Nasal cavity respiratory epithelium epithelial cell of viscerocranial mucosa (primary cell): Measurements from ENCODE around the gene CHD8. TPM values are rescaled to one million over a fixed set of nuclear protein-coding genes. Genes with fewer than 3 reads are reported as not detected.

Experiments
- total RNA-seq: library from RNA; depleted of rRNA; stranded (reverse); fragments of >200 nt; gene quantifications from 2 replicates; pipeline ENCODE4 v1.2.3, GENCODE V29; 2014

The CHD8 gene, protein sequence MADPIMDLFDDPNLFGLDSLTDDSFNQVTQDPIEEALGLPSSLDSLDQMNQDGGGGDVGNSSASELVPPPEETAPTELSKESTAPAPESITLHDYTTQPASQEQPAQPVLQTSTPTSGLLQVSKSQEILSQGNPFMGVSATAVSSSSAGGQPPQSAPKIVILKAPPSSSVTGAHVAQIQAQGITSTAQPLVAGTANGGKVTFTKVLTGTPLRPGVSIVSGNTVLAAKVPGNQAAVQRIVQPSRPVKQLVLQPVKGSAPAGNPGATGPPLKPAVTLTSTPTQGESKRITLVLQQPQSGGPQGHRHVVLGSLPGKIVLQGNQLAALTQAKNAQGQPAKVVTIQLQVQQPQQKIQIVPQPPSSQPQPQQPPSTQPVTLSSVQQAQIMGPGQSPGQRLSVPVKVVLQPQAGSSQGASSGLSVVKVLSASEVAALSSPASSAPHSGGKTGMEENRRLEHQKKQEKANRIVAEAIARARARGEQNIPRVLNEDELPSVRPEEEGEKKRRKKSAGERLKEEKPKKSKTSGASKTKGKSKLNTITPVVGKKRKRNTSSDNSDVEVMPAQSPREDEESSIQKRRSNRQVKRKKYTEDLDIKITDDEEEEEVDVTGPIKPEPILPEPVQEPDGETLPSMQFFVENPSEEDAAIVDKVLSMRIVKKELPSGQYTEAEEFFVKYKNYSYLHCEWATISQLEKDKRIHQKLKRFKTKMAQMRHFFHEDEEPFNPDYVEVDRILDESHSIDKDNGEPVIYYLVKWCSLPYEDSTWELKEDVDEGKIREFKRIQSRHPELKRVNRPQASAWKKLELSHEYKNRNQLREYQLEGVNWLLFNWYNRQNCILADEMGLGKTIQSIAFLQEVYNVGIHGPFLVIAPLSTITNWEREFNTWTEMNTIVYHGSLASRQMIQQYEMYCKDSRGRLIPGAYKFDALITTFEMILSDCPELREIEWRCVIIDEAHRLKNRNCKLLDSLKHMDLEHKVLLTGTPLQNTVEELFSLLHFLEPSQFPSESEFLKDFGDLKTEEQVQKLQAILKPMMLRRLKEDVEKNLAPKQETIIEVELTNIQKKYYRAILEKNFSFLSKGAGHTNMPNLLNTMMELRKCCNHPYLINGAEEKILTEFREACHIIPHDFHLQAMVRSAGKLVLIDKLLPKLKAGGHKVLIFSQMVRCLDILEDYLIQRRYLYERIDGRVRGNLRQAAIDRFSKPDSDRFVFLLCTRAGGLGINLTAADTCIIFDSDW (N-terminal part only)
- total RNA-seq: 47.5 and 80.7 TPM in 2 replicates

GRCh38 chr14:21455912-21456667, at the start of gene CHD8:
Gene CHD8 (minus strand): TSS chr14:21456123. CDS start chr14:21431643, 24,480 bp downstream.

GRCh38 chr14:21476925-21477681, 21.2 kb upstream of the CHD8 start, which contains the start of the genes RAB2B and TOX4:
Gene RAB2B (minus strand): TSS chr14:21476959. CDS start chr14:21476872, 87 bp downstream.
Gene TOX4 (plus strand): TSS chr14:21477195. CDS start chr14:21477279, 84 bp downstream.

GRCh38 chr14:21383848-21384493, 72.0 kb downstream of the CHD8 start, which contains the start of gene SUPT16H:
Gene SUPT16H (minus strand): TSS chr14:21384019. CDS start chr14:21383927, 92 bp downstream.

Other genes with a start within 250 kb of the CHD8 start
- gene HNRNPC, start 186.7 kb downstream of the CHD8 start, total RNA-seq: 641 and 1,200 TPM in 2 replicates
- gene RPGRIP1, start 176.0 kb downstream of the CHD8 start, total RNA-seq: not detected in 2 replicates
- gene SUPT16H, start 72.1 kb downstream of the CHD8 start, total RNA-seq: 72.8 and 95.0 TPM in 2 replicates
- gene RAB2B, start 20.8 kb upstream of the CHD8 start, total RNA-seq: 22.9 and 30.6 TPM in 2 replicates
- 18.1 and 40.8 TPM in 2 replicates for gene TOX4, start 21.1 kb upstream of the CHD8 start, total RNA-seq
- 34.9 and 49.2 TPM in 2 replicates for gene METTL3, start 55.2 kb upstream of the CHD8 start, total RNA-seq
- gene SALL2, start 70.2 kb upstream of the CHD8 start, total RNA-seq: under 0.01 and 0.71 TPM in 2 replicates
- gene OR10G3, start 124.0 kb upstream of the CHD8 start, total RNA-seq: not detected in 2 replicates
- gene OR10G2, start 178.8 kb upstream of the CHD8 start, total RNA-seq: not detected in 2 replicates
- not detected in 2 replicates for gene OR4E2, start 197.7 kb upstream of the CHD8 start, total RNA-seq
- gene OR4E1, start 217.7 kb upstream of the CHD8 start, total RNA-seq: not detected in 2 replicates